Neural crest cell (in vitro differentiated cells): Measurements from ENCODE around the gene STMN3. TPM values are rescaled to one million over a fixed set of nuclear protein-coding genes. Genes with fewer than 3 reads are reported as not detected.
A peak's percentile ranks its signal among the peaks of the same experiment; 100 is the strongest.

Experiments used
- DNase-seq: peaks from one replicate; pipeline ENCODE4 v3.0.0; 2021; ENCODE audit warnings: low read depth, mixed read lengths, low spot score
- H3K27ac Mint-ChIP-seq: one replicate; pipeline ENCODE4 v1.8.0; 2021; ENCODE audit warnings: mild to moderate bottlenecking, mixed read lengths; ENCODE audit not compliant: unreplicated experiment
- H3K27me3 Mint-ChIP-seq: 2 replicates; pipeline ENCODE4 v1.8.0; 2021; ENCODE audit warnings: low read depth, mild to moderate bottlenecking, mixed read lengths
- H3K36me3 Mint-ChIP-seq: 2 replicates; pipeline ENCODE4 v1.8.0; 2021; ENCODE audit warnings: low read depth, mild to moderate bottlenecking, mixed read lengths
- H3K4me1 Mint-ChIP-seq: 2 replicates; pipeline ENCODE4 v1.8.0; 2021; ENCODE audit warnings: mixed read lengths
- H3K4me3 Mint-ChIP-seq: one replicate; pipeline ENCODE4 v1.8.0; 2021; ENCODE audit warnings: mild to moderate bottlenecking, mixed read lengths
- H3K9me3 Mint-ChIP-seq: 2 replicates; pipeline ENCODE4 v1.8.0; 2021; ENCODE audit warnings: mixed read lengths
- total RNA-seq: library from RNA; stranded (reverse); gene quantifications from 2 replicates; pipeline ENCODE4 v1.2.1, GENCODE V29; 2021
- TF ChIP-seq, protein P1 (sequence below): fragments of 200-600 bp; sonication (generic); conservative IDR thresholded peaks from 2 replicates; pipeline ENCODE4 v1.5.0; 2021; ENCODE audit warnings: antibody characterized with exemption, mild to moderate bottlenecking

Gene STMN3
- total RNA-seq, 1 donor from 2014 or later = 101 TPM

GRCh38 chr20:63657260-63657936 is 4.2 kb upstream of the STMN3 start:
- Mint-ChIP-seq H3K27me3 (no peaks in the 10 kb centered on the region), H3K4me1 (peaks cover 35% of the 10 kb centered on the region), H3K9me3 (no peaks in the 10 kb centered on the region), H3K27ac (peak overlapping the region; percentile 98), H3K36me3 (no peaks in the 10 kb centered on the region), H3K4me3 (peak overlapping the region; percentile 96)
- DNase-seq = no peak
- TF ChIP-seq, protein P1, sequence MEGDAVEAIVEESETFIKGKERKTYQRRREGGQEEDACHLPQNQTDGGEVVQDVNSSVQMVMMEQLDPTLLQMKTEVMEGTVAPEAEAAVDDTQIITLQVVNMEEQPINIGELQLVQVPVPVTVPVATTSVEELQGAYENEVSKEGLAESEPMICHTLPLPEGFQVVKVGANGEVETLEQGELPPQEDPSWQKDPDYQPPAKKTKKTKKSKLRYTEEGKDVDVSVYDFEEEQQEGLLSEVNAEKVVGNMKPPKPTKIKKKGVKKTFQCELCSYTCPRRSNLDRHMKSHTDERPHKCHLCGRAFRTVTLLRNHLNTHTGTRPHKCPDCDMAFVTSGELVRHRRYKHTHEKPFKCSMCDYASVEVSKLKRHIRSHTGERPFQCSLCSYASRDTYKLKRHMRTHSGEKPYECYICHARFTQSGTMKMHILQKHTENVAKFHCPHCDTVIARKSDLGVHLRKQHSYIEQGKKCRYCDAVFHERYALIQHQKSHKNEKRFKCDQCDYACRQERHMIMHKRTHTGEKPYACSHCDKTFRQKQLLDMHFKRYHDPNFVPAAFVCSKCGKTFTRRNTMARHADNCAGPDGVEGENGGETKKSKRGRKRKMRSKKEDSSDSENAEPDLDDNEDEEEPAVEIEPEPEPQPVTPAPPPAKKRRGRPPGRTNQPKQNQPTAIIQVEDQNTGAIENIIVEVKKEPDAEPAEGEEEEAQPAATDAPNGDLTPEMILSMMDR = no peak

DNA sequence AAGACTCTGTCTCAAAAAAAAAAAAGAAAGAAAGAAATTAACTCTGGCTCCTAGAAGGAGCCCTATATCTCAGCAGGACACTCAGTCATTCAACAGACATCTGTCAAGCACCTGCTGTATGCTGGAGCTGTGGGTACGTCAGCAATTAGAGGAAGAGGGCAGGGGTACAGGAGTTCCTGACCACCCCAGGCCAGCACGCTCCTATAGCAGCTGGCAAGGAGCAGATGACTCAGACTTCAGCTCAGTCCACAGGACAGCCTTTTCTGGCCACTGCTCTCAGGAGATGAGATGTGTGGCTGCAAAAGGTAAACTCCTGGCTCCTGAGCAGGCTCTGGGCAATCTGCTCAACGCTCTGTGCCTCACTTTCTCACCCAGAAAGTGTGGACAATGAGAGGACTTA is 3.2 kb upstream of the STMN3 start:
- no peak for DNase-seq
- no peaks in the 10 kb centered on the region for H3K27me3 Mint-ChIP-seq
- H3K4me1 Mint-ChIP-seq = peaks cover 38% of the 10 kb centered on the region
- H3K4me3 Mint-ChIP-seq = peak overlapping the region; percentile 70
- no peaks in the 10 kb centered on the region for H3K36me3 Mint-ChIP-seq
- H3K9me3 Mint-ChIP-seq = no peaks in the 10 kb centered on the region
- no peak overlapping the region for H3K27ac Mint-ChIP-seq
- TF ChIP-seq, protein P1 = no peak

- H3K27me3 Mint-ChIP-seq = no peaks in the 10 kb centered on the region
- H3K27ac Mint-ChIP-seq = no peak overlapping the region
- TF ChIP-seq, protein P1 = no peak
- H3K4me1 Mint-ChIP-seq = peaks cover 39% of the 10 kb centered on the region
- peak overlapping the region; percentile 12 for H3K4me3 Mint-ChIP-seq
- no peaks in the 10 kb centered on the region for H3K9me3 Mint-ChIP-seq
- no peak for DNase-seq
- no peaks in the 10 kb centered on the region for H3K36me3 Mint-ChIP-seq
Observed at GRCh38 chr20:63655249-63655648, 2.0 kb upstream of the STMN3 start.

- no peak for DNase-seq
- peaks cover 30% of the 10 kb centered on the region for H3K4me1 Mint-ChIP-seq
- no peaks in the 10 kb centered on the region for H3K27me3 Mint-ChIP-seq
- H3K27ac Mint-ChIP-seq = peak overlapping the region; percentile 98
- no peaks in the 10 kb centered on the region for H3K9me3 Mint-ChIP-seq
- TF ChIP-seq, protein P1 = no peak
- H3K4me3 Mint-ChIP-seq = peak overlapping the region; percentile 85
- no peaks in the 10 kb centered on the region for H3K36me3 Mint-ChIP-seq
Observed at GRCh38 chr20:63653974-63654668, 897 bp upstream of the STMN3 start.

GRCh38 chr20:63652192-63652980 is 838 bp downstream of the STMN3 start:
- peaks cover 16% of the 10 kb centered on the region for H3K4me1 Mint-ChIP-seq
- H3K9me3 Mint-ChIP-seq = no peaks in the 10 kb centered on the region

More at GRCh38 chr20:63652192-63652980, 838 bp downstream of the STMN3 start:
- TF ChIP-seq, protein P1 = peak; percentile 28
- peak; percentile 61 for DNase-seq
- H3K27ac Mint-ChIP-seq = no peak overlapping the region
- peak overlapping the region; percentile 92 for H3K4me3 Mint-ChIP-seq
- H3K36me3 Mint-ChIP-seq = peaks cover 2% of the 10 kb centered on the region
- no peaks in the 10 kb centered on the region for H3K27me3 Mint-ChIP-seq
